Lower leg skin (tissue), 4 donors: ENCODE measurements around the gene DGUOK. TPM values are rescaled to one million over a fixed set of nuclear protein-coding genes. Genes with fewer than 3 reads are reported as not detected.

Experiments
- DNase-seq, 2 donors: peaks; one replicate each; pipeline ENCODE4 v3.0.0-alpha.2; 2019; ENCODE audit warnings: low spot score in 2 of 2
- H3K4me3 ChIP-seq: fragments of 200-600 bp; sonication (generic); 2 replicates; pipeline ENCODE4 v1.5.1; 2017; ENCODE audit warnings: mild to moderate bottlenecking, low read depth; ENCODE audit not compliant: poor library complexity, severe bottlenecking
- CTCF ChIP-seq, 3 donors: fragments of 450-650 bp; IDR thresholded peaks; one replicate each; pipeline ENCODE4 v1.5.1; 2016; ENCODE audit warnings: antibody characterized with exemption in 3 of 3, mild to moderate bottlenecking in 3 of 3, moderate library complexity in 2 of 3
- POLR2A ChIP-seq, 2 donors: fragments of 450-650 bp; IDR thresholded peaks; one replicate each; pipeline ENCODE4 v1.6.1; 2016 to 2017; ENCODE audit warnings: antibody characterized with exemption in 2 of 2, mild to moderate bottlenecking in 1 of 2, moderate library complexity in 1 of 2
- WGBS, 2 donors: methylation state at CpG; one replicate each; pipeline ENCODE4 v1.1.5; 2018; 5-methylcytosine and 5-hydroxymethylcytosine counted together
- intact Hi-C: fragments of 100-400 bp; cut with DNase I; formaldehyde crosslinking; loops from one replicate; pipeline ENCODE4 v1.15.0; 2023; ENCODE audit warnings: low total_unique reads
- total RNA-seq, 4 donors: library from RNA; depleted of rRNA; stranded (reverse); fragments of >200 nt; gene quantifications; one replicate each; pipeline ENCODE4 v1.1.0, GENCODE V29; 2016

The DGUOK gene
- total RNA-seq, 4 donors from 2014 or later = 34.4 to 73.2 (median 48.0) TPM

- DNase-seq = no peak
- 44 to 48% methylated on average over 2 of the region's 2 CpGs for WGBS, 2 donors
- intact Hi-C loops = no loop called here
- TF ChIP-seq POLR2A (IDR thresholded peaks at IDR 0.05) (no peak), CTCF (IDR thresholded peaks at IDR 0.05) (no peak)
- no peak overlapping the region for H3K4me3 ChIP-seq
These were observed 9.4 kb upstream of the DGUOK start for GRCh38 chr2:73917296-73917695.

GRCh38 chr2:73917696-73918207, 8.9 kb upstream of the DGUOK start:
- no peak for DNase-seq
- intact Hi-C loops = no loop called here
- WGBS, 2 donors = 74 to 82% methylated on average over 4 of the region's 4 CpGs
- TF ChIP-seq CTCF (IDR thresholded peaks at IDR 0.05) (no peak), POLR2A (IDR thresholded peaks at IDR 0.05) (no peak)
- no peak overlapping the region for H3K4me3 ChIP-seq

GRCh38 chr2:73918856-73919255, 7.8 kb upstream of the DGUOK start:
- DNase-seq = no peak

GRCh38 chr2:73919596-73920228, 7.0 kb upstream of the DGUOK start:
- TF ChIP-seq POLR2A (IDR thresholded peaks at IDR 0.05) (no peak), CTCF (IDR thresholded peaks at IDR 0.05) (no peak)
- intact Hi-C loops = no loop called here
- no peak for DNase-seq

More at GRCh38 chr2:73918856-73919255, 7.8 kb upstream of the DGUOK start:
- 85 to 94% methylated on average over 3 of the region's 3 CpGs for WGBS, 2 donors
- H3K4me3 ChIP-seq = no peak overlapping the region
- TF ChIP-seq POLR2A (IDR thresholded peaks at IDR 0.05) = no peak
- TF ChIP-seq CTCF (IDR thresholded peaks at IDR 0.05) = no peak
- intact Hi-C loops = no loop called here

GRCh38 chr2:73920577-73921545, 5.8 kb upstream of the DGUOK start:
- WGBS, 2 donors = 60 to 68% methylated on average over 12 of the region's 12 CpGs
- H3K4me3 ChIP-seq = no peak overlapping the region
- intact Hi-C loops = no loop called here
- TF ChIP-seq POLR2A (IDR thresholded peaks at IDR 0.05) (no peak), CTCF (IDR thresholded peaks at IDR 0.05) (no peak)
- no peak for DNase-seq

More at GRCh38 chr2:73919596-73920228, 7.0 kb upstream of the DGUOK start:
- H3K4me3 ChIP-seq = no peak overlapping the region
- WGBS, 2 donors = 85 to 93% methylated on average over 7 of the region's 7 CpGs
